Mesendoderm (in vitro differentiated cells): ENCODE data around the gene PCK1.

Experiments
- DNase-seq: peaks from one replicate; pipeline ENCODE4 v3.0.0; 2013
- H2AK5ac ChIP-seq: 2 replicates; pipeline ENCODE4 v1.6.1; 2013; ENCODE audit warnings: low read length, inconsistent platforms
- H2BK120ac ChIP-seq: 2 replicates; pipeline ENCODE4 v1.6.1; 2013; ENCODE audit warnings: low read depth, mild to moderate bottlenecking, low read length, moderate library complexity, mixed read lengths
- H2BK15ac ChIP-seq: replicated peaks from 2 replicates; pipeline ENCODE4 v1.6.1; 2013; ENCODE audit warnings: low read depth, mild to moderate bottlenecking, moderate library complexity
- H2BK5ac ChIP-seq: 2 replicates; pipeline ENCODE4 v1.6.1; 2013; ENCODE audit warnings: low read length, inconsistent platforms
- H3K18ac ChIP-seq: 2 replicates; pipeline ENCODE4 v1.6.1; 2013; ENCODE audit warnings: mild to moderate bottlenecking, low read length, mixed read lengths
- H3K23ac ChIP-seq: one replicate; pipeline ENCODE4 v1.6.1; 2013; ENCODE audit warnings: low read length
- H3K27ac ChIP-seq: 2 replicates; pipeline ENCODE4 v1.5.1; 2013; ENCODE audit warnings: low read depth, mild to moderate bottlenecking, inconsistent platforms, low read length, moderate library complexity
- H3K27me3 ChIP-seq: 2 replicates; pipeline ENCODE4 v1.6.1; 2013; ENCODE audit warnings: low read length, control low read depth, mild to moderate bottlenecking, inconsistent platforms; ENCODE audit not compliant: insufficient read depth, poor library complexity
- H3K36me3 ChIP-seq: 2 replicates; pipeline ENCODE4 v1.6.1; 2013; ENCODE audit warnings: low read length, inconsistent platforms; ENCODE audit not compliant: control insufficient read depth, insufficient read depth
- H3K4ac ChIP-seq: one replicate; pipeline ENCODE4 v1.6.1; 2013; ENCODE audit warnings: low read depth, mild to moderate bottlenecking, low read length, moderate library complexity
- H3K4me1 ChIP-seq: 2 replicates; pipeline ENCODE4 v1.6.1; 2013; ENCODE audit warnings: low read depth, low read length, inconsistent platforms; ENCODE audit not compliant: control insufficient read depth
- H3K4me2 ChIP-seq: 2 replicates; pipeline ENCODE4 v1.6.1; 2013; ENCODE audit warnings: low read length
- H3K4me3 ChIP-seq: 2 replicates; pipeline ENCODE4 v1.5.1; 2013; ENCODE audit warnings: mild to moderate bottlenecking, low read length
- H3K56ac ChIP-seq: one replicate; pipeline ENCODE4 v1.6.1; 2013; ENCODE audit warnings: low read length
- H3K79me1 ChIP-seq: 2 replicates; pipeline ENCODE4 v1.6.1; 2013; ENCODE audit warnings: low read length, inconsistent platforms
- H3K79me2 ChIP-seq: 2 replicates; pipeline ENCODE4 v1.6.1; 2013; ENCODE audit warnings: mild to moderate bottlenecking, low read length; ENCODE audit not compliant: control insufficient read depth, insufficient read depth
- H3K9ac ChIP-seq: 2 replicates; pipeline ENCODE4 v1.6.1; 2013; ENCODE audit warnings: low read length, inconsistent platforms
- H4K5ac ChIP-seq: one replicate; pipeline ENCODE4 v1.6.1; 2013; ENCODE audit warnings: low read length
- H4K8ac ChIP-seq: one replicate; pipeline ENCODE4 v1.6.1; 2013; ENCODE audit warnings: low read depth, mild to moderate bottlenecking, control low read depth, low read length, moderate library complexity
- WGBS: extraction: QIAGEN DNeasy Blood & Tissue Kit; methylation state at CpG from one replicate; pipeline ENCODE4 v1.1.7; 2013; ENCODE audit warnings: low lambda C conversion rate, missing lambda C conversion rate; ENCODE audit not compliant: insufficient coverage; ENCODE audit errors: extremely low coverage; 5-methylcytosine and 5-hydroxymethylcytosine counted together

PCK1 gene

DNA sequence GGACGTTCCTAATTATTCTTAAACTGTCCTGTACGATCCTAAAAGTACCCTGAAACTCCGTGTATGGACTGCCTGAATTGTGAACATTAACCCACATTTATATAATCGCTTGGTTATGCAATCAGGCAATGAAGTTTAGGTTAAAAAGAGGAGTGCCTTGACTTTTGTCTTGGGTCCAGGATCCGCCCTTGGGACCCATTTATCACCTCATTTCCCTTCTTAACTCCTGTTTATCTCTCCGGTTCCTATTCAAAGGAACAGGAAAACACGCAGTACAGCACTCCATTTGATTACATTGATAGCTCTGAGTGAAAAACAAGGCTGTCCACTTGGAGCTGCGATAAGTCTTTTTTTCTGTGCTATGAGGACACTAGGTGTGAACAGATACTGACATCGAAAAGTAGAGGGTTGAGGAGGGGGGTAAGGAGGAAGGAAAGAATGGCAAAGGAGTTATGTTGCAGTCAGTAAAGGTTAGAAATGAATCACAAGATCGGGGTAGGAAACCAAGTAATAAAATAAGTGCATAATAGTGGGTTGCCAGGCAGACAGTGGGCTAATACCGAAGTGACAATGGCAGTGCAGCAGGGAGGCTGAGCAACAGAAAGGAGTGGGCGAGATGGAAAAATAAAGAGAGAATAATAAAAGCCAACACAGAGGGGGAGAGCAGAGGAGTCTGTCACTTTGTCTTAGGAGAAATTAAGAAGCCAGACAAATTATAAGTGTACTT, 15.9 kb upstream of the PCK1 start:
- Histone ChIP-seq H2AK5ac (no peak overlapping the region), H3K79me2 (no peaks in the 10 kb centered on the region), H3K23ac (no peak overlapping the region), H3K4ac (no peak overlapping the region), H4K8ac (no peak overlapping the region), H3K27me3 (no peaks in the 10 kb centered on the region), H3K36me3 (no peaks in the 10 kb centered on the region), H2BK120ac (no peak overlapping the region), H3K79me1 (no peaks in the 10 kb centered on the region), H3K4me3 (no peak overlapping the region), H2BK5ac (no peak overlapping the region), H3K4me1 (no peaks in the 10 kb centered on the region), H3K56ac (no peak overlapping the region), H3K18ac (no peak overlapping the region), H3K9ac (no peak overlapping the region), H3K27ac (no peak overlapping the region), H3K4me2 (no peak overlapping the region), H4K5ac (no peak overlapping the region), H2BK15ac (no peak overlapping the region)
- WGBS, result no CpG with 5 or more reads among the region's 12 CpGs
- no peak for DNase-seq

- no peak overlapping the region for H4K5ac ChIP-seq
- no peaks in the 10 kb centered on the region for H3K79me1 ChIP-seq
- H3K4me3 ChIP-seq, result no peak overlapping the region
- H4K8ac ChIP-seq, result no peak overlapping the region
- no peak overlapping the region for H3K27ac ChIP-seq
- no peak overlapping the region for H2AK5ac ChIP-seq
- H3K4ac ChIP-seq, result no peak overlapping the region
- WGBS, result no CpG with 5 or more reads among the region's 12 CpGs
- H3K23ac ChIP-seq, result no peak overlapping the region
- DNase-seq, result peak; percentile 8
- H3K56ac ChIP-seq, result no peak overlapping the region
- no peak overlapping the region for H2BK120ac ChIP-seq
- H2BK15ac ChIP-seq, result no peak overlapping the region
- no peaks in the 10 kb centered on the region for H3K36me3 ChIP-seq
- no peaks in the 10 kb centered on the region for H3K79me2 ChIP-seq
- H3K4me2 ChIP-seq, result no peak overlapping the region
- H3K18ac ChIP-seq, result no peak overlapping the region
- H3K27me3 ChIP-seq, result no peaks in the 10 kb centered on the region
- no peaks in the 10 kb centered on the region for H3K4me1 ChIP-seq
- no peak overlapping the region for H2BK5ac ChIP-seq
- H3K9ac ChIP-seq, result no peak overlapping the region
Observed at GRCh38 chr20:57545927-57546662, 14.8 kb upstream of the PCK1 start.

- H3K56ac ChIP-seq, result no peak overlapping the region
- H3K4me3 ChIP-seq, result no peak overlapping the region
- no peaks in the 10 kb centered on the region for H3K79me1 ChIP-seq
- no peak overlapping the region for H4K8ac ChIP-seq
- H3K9ac ChIP-seq, result no peak overlapping the region
- H3K4me1 ChIP-seq, result no peaks in the 10 kb centered on the region
- DNase-seq, result no peak
- no CpG with 5 or more reads among the region's 8 CpGs for WGBS
- no peak overlapping the region for H2BK120ac ChIP-seq
- no peak overlapping the region for H2BK5ac ChIP-seq
- no peaks in the 10 kb centered on the region for H3K36me3 ChIP-seq
- no peak overlapping the region for H3K4ac ChIP-seq
- H3K23ac ChIP-seq, result no peak overlapping the region
- H3K4me2 ChIP-seq, result no peak overlapping the region
- H3K18ac ChIP-seq, result no peak overlapping the region
- H4K5ac ChIP-seq, result no peak overlapping the region
- no peaks in the 10 kb centered on the region for H3K79me2 ChIP-seq
- H2AK5ac ChIP-seq, result no peak overlapping the region
- no peak overlapping the region for H2BK15ac ChIP-seq
- no peaks in the 10 kb centered on the region for H3K27me3 ChIP-seq
- H3K27ac ChIP-seq, result no peak overlapping the region
Observed at GRCh38 chr20:57546956-57547649, 13.8 kb upstream of the PCK1 start.

DNA sequence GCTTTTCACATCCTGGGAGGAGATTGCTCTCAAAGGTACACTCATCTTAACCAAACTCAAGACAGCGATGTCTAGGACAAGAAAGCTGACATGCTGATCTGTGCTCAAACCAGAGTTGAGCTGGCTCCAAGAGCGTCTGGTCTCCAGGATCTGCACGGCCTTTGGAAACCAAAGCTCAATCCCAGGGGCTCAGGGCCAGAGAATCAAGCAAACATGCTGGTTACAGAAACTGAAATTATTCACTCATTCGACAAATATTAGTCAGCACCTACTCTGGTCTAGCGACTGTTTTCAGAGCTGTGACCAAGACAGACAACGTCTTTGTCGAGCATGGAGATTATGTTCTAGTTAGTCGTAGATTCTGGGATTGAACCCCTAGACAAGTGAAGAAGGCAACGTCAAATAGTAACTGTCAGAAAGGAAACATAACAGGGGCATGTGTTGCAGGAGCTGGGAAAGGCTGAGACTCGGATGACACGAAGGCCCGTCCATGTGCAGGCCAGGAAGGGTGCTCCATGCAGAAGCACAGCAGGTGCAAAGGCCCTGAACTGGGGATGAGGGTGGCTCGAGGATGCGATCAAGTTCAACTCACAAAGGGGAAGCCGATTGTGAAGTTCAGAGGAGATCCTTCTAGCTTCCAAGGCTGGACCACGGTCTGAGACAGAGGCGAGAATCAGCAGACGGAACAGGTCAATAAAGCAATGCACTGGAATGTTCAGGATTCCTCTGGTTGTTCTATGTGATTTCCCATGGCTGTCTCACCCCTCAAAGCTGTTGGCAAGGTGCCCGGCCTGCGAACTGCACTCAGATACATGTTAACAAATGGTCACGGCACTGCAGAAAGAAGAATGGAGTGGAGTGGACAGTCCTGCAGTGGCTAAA, 12.5 kb upstream of the PCK1 start:
- H3K18ac ChIP-seq, result no peak overlapping the region
- H3K27me3 ChIP-seq, result no peaks in the 10 kb centered on the region
- no peak overlapping the region for H3K9ac ChIP-seq
- H3K23ac ChIP-seq, result no peak overlapping the region
- H3K4me2 ChIP-seq, result no peak overlapping the region
- no peaks in the 10 kb centered on the region for H3K4me1 ChIP-seq
- WGBS, result no CpG with 5 or more reads among the region's 21 CpGs
- H3K56ac ChIP-seq, result no peak overlapping the region
- no peak overlapping the region for H3K4me3 ChIP-seq
- no peaks in the 10 kb centered on the region for H3K79me2 ChIP-seq
- H3K36me3 ChIP-seq, result no peaks in the 10 kb centered on the region
- H4K8ac ChIP-seq, result no peak overlapping the region
- H2AK5ac ChIP-seq, result no peak overlapping the region
- no peak overlapping the region for H3K4ac ChIP-seq
- no peak overlapping the region for H2BK120ac ChIP-seq
- no peak overlapping the region for H3K27ac ChIP-seq
- DNase-seq, result no peak
- no peak overlapping the region for H2BK15ac ChIP-seq
- H4K5ac ChIP-seq, result no peak overlapping the region
- H3K79me1 ChIP-seq, result no peaks in the 10 kb centered on the region
- no peak overlapping the region for H2BK5ac ChIP-seq

DNA sequence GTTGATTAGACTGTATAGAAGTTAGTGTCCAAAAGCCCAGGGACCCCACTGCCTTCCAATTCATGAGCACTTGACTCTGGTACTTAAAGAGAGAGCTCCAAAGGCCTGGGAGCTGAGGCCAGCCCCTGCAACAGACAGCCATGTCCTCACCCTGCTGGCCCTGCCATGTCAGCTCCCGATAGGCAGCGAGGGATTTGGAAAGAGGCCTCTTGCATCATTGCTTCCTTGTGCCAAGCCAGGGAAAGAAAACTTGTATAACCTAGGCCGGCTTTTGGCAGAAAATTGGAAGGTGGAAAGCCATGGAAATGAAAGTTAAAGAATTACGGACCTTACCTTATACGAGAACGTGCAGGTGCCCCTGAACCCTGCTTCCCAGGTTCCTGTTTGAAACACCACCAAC, 8.4 kb upstream of the PCK1 start:
- Histone ChIP-seq H3K4me3 (no peak overlapping the region), H3K27ac (no peak overlapping the region), H3K23ac (no peak overlapping the region), H3K18ac (no peak overlapping the region), H3K27me3 (no peaks in the 10 kb centered on the region), H2BK120ac (no peak overlapping the region), H3K56ac (no peak overlapping the region), H2AK5ac (no peak overlapping the region), H3K4me1 (no peaks in the 10 kb centered on the region), H2BK15ac (no peak overlapping the region), H3K9ac (no peak overlapping the region), H2BK5ac (no peak overlapping the region), H3K36me3 (no peaks in the 10 kb centered on the region), H3K79me2 (no peaks in the 10 kb centered on the region), H4K8ac (no peak overlapping the region), H3K4me2 (no peak overlapping the region), H3K79me1 (no peaks in the 10 kb centered on the region), H4K5ac (no peak overlapping the region), H3K4ac (no peak overlapping the region)
- no peak for DNase-seq
- no CpG with 5 or more reads among the region's 6 CpGs for WGBS
